Lung (tissue), 12 donors: ENCODE results near the gene PPIE. TPM values are rescaled to one million over a fixed set of nuclear protein-coding genes. Genes with fewer than 3 reads are reported as not detected.

Experiments
- ATAC-seq: fragments of 200-7000 bp; cut with Tn5 transposase; one replicate; pipeline ENCODE4 v1.9.1; 2020; ENCODE audit warnings: moderate number of reproducible peaks; ENCODE audit not compliant: insufficient read depth, low FRiP score
- DNase-seq, 3 donors: peaks; one replicate each; pipeline ENCODE4 v3.0.0-alpha.2; 2013 to 2017
- H3K27ac ChIP-seq, 2 donors: one replicate each; pipeline ENCODE4 v1.5.1; 2013; ENCODE audit warnings: mild to moderate bottlenecking in 2 of 2, moderate library complexity in 2 of 2, control low read depth in 1 of 2, inconsistent platforms in 1 of 2, low read depth in 1 of 2, low read length in 1 of 2
- H3K27me3 ChIP-seq, 3 donors: one replicate each; pipeline ENCODE4 v1.5.1; 2013; ENCODE audit warnings: low read length in 2 of 3; ENCODE audit not compliant: control insufficient read depth in 3 of 3, insufficient read depth in 3 of 3
- H3K36me3 ChIP-seq, 4 donors: one replicate each; pipeline ENCODE4 v1.5.1; 2013; ENCODE audit warnings: low read length in 4 of 4, mild to moderate bottlenecking in 1 of 4, moderate library complexity in 1 of 4; ENCODE audit not compliant: control insufficient read depth in 4 of 4, insufficient read depth in 4 of 4
- H3K4me1 ChIP-seq, 5 donors: one replicate each; pipeline ENCODE4 v1.5.1; 2013; ENCODE audit warnings: low read length in 5 of 5, mild to moderate bottlenecking in 2 of 5, moderate library complexity in 1 of 5; ENCODE audit not compliant: control insufficient read depth in 5 of 5, insufficient read depth in 5 of 5
- H3K4me3 ChIP-seq: one replicate; pipeline ENCODE4 v1.5.1; 2013; ENCODE audit warnings: mild to moderate bottlenecking, control low read depth, moderate library complexity
- H3K9ac ChIP-seq, 2 donors: one replicate each; pipeline ENCODE4 v1.5.1; 2013; ENCODE audit warnings: low read length in 2 of 2, control low read depth in 1 of 2; ENCODE audit not compliant: insufficient read depth in 1 of 2
- H3K9me3 ChIP-seq, 4 donors: one replicate each; pipeline ENCODE4 v1.5.1; 2013; ENCODE audit warnings: low read length in 3 of 4, mild to moderate bottlenecking in 1 of 4, moderate library complexity in 1 of 4; ENCODE audit not compliant: control insufficient read depth in 4 of 4, insufficient read depth in 3 of 4
- CTCF ChIP-seq: IDR thresholded peaks from 2 replicates; pipeline ENCODE4 v1.5.1; 2012; ENCODE audit warnings: mild to moderate bottlenecking; ENCODE audit errors: control extremely low read depth, extremely low read depth
- WGBS, 2 donors: extraction: QIAGEN DNeasy Blood & Tissue Kit; methylation state at CpG; one replicate each; pipeline ENCODE4 v1.1.7; 2013; 5-methylcytosine and 5-hydroxymethylcytosine counted together
- polyA plus RNA-seq, 2 donors: library from polyadenylated mRNA; stranded (reverse); fragments of 200-250 nt; gene quantifications; one replicate each; pipeline ENCODE4 v1.2.1, GENCODE V29; 2013
- total RNA-seq, 2 donors: library from RNA; depleted of rRNA in 1 of 2; stranded (reverse); fragments of >200 nt in 1 of 2; gene quantifications; one replicate each; pipeline ENCODE4 v1.2.1, GENCODE V29; 2014 to 2021
- donor health status: control.
- donor health status: control.
- donor health status: Bipolar disorder and iron deficiency.
- donor health status: healthy.
- donor health status: DM: yes; HTN: yes; CAD: no.

The PPIE gene
- total and polyA plus RNA-seq, 4 donors: 30.5 to 55.5 (median 44.3) TPM

GRCh38 chr1:39752703-39753102 lies 14.0 kb downstream of the PPIE start:
- H3K36me3 ChIP-seq: peaks cover 20 to 68% (median 35%) of the 10 kb centered on the region in 4 donors
- no peak overlapping the region for H3K9ac ChIP-seq
- ATAC-seq: no peak
- TF ChIP-seq CTCF: no peak
- DNase-seq: no peak
- H3K27ac ChIP-seq: no peak overlapping the region
- no peaks in the 10 kb centered on the region for H3K4me1 ChIP-seq
- H3K9me3 ChIP-seq: no peaks in the 10 kb centered on the region
- no peaks in the 10 kb centered on the region for H3K27me3 ChIP-seq
- 94 to 96% methylated on average over 6 of the region's 6 CpGs for WGBS, 2 donors
- no peak overlapping the region for H3K4me3 ChIP-seq

DNA sequence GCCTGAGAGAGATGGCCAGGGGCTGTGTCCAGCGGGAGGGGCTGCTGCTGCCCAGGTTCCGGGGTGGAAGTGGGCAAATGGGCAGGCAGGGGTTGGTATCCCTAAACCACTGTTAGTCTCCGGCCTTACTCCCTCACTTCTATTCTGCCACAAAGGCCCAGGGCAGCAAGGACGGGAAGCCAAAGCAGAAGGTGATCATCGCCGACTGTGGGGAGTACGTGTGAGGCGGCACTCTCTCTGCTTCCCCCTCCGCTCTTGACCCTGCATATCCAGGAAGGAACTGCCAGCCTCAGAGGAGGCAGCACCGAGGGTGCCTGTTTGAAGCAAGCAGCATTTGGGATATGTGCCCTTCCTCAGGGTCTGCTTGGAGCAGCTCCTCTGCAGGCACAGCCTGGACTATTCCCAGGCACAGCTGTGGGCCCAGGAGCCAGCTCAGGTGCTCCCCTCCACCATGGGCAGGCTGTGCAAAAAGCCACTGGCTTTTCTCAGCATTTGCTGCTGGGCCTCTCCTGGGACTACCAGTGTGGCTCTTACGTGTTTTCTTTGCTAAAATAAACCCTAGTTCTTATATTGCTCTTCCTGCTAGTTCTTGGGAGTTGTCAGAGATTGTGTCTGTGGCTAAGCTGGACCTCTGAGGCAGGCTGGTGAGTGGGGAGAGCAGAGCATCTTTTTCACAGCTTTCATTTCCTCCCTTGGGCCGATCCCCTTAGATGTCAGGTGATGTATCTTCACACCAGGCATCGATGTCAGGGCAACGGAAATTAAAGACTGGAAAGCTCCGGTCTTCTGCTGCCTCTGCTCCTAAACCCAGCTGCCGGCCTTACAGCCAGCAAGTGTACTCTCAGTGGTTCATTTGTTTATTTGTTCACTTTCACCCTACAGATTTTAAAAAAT lies 14.7 kb downstream of the PPIE start:
- no peaks in the 10 kb centered on the region for H3K9me3 ChIP-seq
- H3K27me3 ChIP-seq: no peaks in the 10 kb centered on the region
- ATAC-seq (no peak), DNase-seq (no peak)
- H3K36me3 ChIP-seq: peaks cover 20 to 69% (median 35%) of the 10 kb centered on the region in 4 donors
- no peak for TF ChIP-seq CTCF
- no peak overlapping the region for H3K9ac ChIP-seq
- H3K4me1 ChIP-seq: no peaks in the 10 kb centered on the region
- H3K27ac ChIP-seq: no peak overlapping the region
- H3K4me3 ChIP-seq: no peak overlapping the region
- WGBS, 2 donors: 94 to 95% methylated on average over 16 of the region's 16 CpGs

DNA sequence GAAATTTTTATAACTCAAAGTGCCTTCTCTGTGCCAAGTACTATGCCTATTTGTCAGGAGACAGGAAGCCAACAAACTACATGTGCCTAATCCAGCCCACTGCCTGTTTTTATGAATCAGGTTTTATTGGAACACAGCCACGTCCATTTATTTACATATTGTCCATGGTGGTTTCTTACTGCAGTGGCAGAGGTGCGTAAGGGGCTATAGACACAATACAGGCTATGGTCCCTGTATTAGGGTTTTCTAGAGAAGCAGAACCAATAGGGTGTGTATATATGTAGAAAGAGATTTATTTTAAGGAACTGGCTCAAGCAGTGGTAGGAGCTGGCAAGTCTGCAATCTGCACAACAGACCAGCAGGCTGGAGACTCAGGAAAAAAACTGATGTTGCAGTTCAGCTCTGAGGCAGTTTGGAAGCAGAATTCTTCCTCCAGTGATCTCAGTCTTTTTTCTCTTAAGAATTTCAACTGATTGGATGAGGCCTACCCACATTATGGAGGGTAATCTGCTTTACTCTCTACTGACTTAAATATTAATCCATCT lies 15.4 kb downstream of the PPIE start:
- ATAC-seq: no peak
- Histone ChIP-seq H3K4me3 (no peak overlapping the region), H3K9ac (no peak overlapping the region), H3K36me3 (peaks cover 20 to 69% (median 31%) of the 10 kb centered on the region in 4 donors), H3K9me3 (no peaks in the 10 kb centered on the region), H3K27ac (no peak overlapping the region), H3K4me1 (no peaks in the 10 kb centered on the region), H3K27me3 (no peaks in the 10 kb centered on the region)
- no peak for TF ChIP-seq CTCF
- WGBS, 2 donors: 74 to 78% methylated on average over 2 of the region's 2 CpGs
- DNase-seq: no peak
